ENCODE data around the gene CD9.
"Not testable (repeated sequence)": the region's sequence is repeated elsewhere in the genome, so short reads cannot be mapped to it uniquely, and the experiment has no call there.

CD9 gene

DNA sequence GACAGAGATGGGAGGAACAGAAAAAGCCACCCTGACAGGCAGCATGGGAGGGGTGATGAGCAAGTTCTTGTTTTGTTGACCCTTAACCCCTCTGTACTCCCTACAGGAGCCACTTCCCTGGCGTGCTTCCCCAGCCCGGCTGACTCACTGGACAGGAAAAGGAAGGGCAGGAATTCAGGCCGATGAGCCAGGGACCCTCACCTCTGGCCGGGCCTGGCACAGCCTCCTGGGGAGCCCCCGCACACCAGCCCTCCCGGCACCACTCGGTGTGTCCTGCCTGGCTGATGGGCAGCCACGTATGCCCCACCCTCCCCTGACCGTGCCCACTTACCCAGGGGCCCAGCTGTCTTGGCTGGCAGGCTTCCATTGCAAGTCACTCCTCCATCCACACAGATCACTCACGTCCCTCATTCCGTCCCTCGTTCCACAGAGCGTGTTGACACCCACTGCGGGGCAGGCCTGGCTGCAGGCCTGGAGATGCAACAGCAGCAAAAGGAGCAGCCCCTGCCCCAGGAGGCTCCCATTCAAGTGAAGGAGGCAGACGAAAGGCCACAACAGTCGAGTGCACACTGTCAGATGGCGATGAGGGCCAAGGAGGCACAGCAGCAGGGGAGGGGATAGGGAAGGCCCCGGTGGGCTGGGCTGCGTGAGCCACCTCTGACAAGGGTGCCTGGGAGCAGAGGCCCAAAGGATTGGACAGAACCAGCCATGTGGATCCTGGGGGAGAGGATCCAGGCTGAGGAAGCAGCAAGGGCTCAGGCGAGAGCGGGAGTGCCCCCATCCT lies 19.7 kb upstream of the CD9 start:
- no peak for DNase-seq

- no peak for DNase-seq
Observed at GRCh38 chr12:6181166-6181565, 19.0 kb upstream of the CD9 start.

DNA sequence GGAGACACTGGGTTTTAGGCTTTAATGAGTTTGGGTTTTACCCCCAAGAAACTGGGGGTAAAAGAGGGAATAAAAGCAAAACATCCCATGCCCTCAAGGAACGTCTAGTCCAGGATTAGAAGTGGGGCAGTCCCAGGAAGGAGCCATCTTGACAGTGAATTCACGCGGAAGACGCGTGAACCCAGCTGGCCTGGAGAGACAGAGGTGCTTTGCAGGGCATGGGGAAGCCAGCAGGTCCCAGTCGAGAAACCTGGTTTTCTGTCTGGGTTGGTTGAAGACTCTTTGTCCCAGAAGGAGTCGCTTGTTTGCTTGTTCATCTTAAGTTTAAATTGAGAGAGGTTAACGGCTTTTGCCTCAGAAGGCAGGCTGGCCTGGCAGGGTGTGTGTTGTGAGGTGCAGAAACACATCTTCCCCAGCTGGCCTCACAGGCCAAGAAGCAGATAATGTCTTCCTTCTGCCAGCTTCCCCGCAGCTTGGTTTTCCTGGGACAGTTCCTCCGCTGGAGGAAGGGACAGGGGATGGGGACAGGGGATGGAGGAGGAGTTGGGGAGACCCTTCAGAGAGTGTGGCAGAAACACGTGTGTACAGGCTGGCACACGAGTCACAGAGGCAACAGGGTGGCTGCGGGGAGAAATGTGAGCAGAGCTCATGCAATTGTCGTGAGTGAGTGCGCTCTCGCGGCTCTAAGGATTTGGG lies 18.5 kb upstream of the CD9 start:
- no peak for DNase-seq

DNA sequence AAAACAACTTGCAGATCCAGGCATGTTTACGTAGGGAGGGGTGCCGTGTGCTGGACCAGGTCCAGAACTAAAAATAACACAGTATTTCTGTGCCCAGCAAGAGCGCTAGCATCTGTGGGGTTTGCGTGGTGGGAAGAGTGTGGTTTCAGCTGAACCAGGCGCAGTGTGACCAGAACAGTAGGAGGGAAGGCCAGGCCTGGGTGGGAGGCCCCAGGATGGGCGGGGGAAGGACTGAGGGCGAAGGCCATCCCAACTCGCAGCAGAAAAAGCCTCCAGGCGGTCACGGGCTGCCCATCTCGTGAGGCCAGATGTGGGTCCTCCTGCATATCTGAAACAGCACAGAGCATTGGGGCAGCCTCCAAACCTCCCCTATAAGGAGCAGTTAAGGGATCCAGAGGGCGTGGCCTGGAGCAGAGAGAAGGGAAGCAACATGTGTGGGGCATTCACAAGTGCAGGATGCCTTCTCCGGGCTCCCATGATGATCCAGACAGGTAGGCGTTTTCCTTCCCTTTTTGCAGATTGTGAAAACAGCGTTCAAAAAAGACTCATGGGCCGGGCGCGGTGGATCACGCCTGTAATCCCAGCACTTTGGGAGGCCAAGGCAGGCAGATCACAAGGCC lies 17.8 kb upstream of the CD9 start:
- DNase-seq, result no peak

GRCh38 chr12:6183689-6184428 lies 16.3 kb upstream of the CD9 start:
- no peak for DNase-seq

DNA sequence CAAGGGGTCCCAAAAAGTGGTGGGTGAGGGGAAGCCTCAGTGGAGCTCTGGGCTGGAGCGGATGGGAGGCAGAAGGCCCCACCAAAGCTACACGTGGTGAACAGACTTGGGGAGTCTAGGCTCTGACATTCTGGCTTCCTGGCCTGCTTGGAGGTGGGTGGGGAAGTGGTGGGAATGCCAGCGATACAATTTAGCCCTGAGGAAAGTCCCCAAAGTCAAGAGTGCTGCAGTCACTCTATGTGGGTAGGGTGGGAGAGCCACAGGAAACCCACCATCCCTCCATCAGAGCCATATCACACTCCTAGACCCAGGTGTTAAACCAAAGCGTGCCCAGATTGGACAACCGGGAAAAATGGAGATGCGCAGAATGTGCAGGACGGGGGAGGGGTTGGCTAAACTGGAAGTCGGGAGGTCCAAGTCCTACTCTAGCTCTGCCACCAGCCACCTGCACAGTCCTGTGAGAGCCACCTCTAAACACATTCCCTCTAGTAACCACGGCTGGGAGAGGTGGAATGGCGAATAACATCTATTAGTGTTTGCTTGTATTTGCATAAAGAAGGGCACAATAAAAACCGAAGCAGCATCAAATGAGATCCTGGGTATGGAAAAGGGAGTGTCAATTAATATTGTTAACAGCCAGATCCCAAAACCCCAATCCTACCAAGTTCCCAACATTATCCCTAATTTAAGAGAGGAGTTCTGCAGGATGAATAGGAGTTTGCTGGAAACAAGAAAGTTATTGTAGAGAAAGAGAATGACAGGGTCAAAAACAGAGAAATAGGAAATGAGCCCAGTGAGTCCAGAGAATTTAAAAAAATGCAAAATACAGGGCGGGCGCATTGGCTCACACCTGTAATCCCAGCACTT lies 14.0 kb upstream of the CD9 start:
- DNase-seq, result no peak

GRCh38 chr12:6187948-6188793 lies 12.0 kb upstream of the CD9 start:
- no peak for DNase-seq

- no peak for DNase-seq
Observed at GRCh38 chr12:6189028-6189427, 11.2 kb upstream of the CD9 start.

- not testable (repeated sequence) for DNase-seq
Observed at GRCh38 chr12:6189952-6190598, 10.1 kb upstream of the CD9 start.

- not testable (repeated sequence) for DNase-seq
Observed at GRCh38 chr12:6190767-6191530, 9.3 kb upstream of the CD9 start.

- DNase-seq, result no peak
Observed at GRCh38 chr12:6192604-6193380, 7.4 kb upstream of the CD9 start.

DNA sequence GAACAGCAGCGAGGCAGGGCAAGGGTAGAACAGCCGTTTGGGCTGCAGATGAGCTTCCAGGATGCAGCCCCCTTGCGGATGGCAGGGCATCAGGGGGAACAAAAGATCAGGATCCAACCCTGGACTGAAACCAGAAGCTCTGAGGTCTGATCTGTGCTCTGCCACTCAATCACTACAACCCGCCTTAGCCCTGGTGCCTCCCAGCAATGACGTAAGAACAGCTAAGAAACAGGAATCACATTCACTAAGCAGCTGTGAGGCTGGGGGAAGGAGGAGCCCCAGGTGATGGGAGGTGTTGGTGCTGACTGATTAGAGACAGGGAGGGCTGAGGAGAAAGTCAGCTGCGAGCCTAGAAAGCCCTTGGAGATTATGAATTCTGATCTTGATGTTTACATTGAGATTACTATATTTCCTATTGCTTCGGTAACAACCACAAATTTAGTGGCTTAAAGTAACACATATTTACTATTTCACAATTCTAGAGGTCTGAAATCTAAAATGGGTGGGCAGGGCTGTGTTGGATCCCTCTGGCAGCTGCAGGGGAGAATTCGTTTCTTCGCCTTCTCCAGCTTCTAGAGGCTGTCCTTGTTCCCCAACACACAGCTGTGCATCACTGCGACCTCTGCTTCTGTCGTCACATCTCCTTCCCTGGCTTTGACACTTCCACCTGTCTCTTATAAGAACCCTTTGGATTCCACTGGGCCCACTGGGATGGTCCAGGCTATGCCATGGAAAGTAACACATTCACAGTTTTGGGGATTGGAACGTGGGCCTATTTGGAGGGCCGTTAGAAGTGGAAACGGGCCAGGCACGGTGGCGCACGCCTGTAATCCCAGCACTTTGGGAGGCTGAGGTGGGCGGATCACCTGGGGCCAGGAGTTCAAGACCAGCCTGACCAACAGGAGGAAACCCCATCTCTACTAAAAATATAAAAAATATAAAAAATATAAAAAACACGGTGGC lies 6.1 kb upstream of the CD9 start:
- DNase-seq, result no peak

DNA sequence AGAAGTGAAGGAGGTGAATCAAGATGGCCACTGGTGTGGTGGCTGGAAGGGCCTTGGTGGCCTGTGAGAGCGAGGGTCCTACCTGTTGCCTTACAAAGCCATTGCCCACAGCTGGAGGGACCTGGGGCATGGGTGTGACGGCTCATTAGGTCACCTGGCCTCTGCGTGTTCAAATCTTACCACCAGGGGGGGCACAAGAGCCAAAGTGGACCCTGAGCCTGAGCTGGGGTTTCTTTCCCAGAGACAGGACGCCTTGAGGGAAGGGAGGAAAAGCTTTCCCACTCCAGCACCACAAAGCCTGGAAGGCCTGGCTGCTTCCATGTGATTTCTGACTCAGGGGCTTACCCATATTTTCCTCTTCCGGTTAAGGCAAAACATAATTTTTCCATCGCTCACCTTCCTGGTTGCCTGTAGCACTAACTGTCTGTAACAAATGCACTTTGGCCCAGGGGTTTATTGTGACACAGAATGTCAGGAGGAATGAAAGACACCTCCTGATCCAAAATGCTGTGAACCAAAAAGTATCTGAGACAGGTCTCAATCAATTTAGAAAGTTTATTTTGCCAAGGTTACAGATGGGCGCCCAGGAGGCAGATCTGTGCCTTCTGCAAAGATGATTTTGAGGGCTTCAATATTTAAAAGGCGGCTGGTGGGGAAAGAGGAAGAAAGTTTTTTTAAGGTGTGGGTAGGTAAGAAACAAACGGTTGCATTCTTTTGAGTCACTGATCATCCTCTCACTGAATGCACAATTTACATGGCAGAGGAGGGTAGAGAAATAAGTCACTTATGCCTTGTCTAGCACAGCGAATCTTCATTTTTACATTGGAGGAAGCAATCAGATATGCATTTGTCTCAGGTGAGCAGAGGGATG lies 4.3 kb upstream of the CD9 start:
- DNase-seq, result peak; percentile 62

DNA sequence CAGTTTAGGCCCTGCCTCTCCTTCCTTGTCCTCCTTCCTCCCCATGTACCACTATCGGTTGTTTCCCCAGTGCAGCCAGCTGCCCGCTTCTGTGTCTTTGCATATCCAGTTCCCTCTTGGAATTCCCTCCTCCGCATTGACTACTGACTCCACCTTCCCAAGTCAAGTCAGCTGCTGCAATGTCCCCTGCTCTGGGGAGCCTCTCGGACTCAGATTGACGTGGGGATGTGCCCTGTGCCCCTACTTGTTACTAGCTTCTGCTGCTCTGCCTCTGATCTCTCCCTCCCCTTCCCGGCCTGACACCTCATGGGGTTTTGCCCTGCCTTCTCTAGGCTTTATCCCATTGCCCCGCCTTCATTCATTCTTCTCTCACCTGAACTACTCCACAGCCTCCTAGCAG lies 2.1 kb upstream of the CD9 start:
- no peak for DNase-seq

DNA sequence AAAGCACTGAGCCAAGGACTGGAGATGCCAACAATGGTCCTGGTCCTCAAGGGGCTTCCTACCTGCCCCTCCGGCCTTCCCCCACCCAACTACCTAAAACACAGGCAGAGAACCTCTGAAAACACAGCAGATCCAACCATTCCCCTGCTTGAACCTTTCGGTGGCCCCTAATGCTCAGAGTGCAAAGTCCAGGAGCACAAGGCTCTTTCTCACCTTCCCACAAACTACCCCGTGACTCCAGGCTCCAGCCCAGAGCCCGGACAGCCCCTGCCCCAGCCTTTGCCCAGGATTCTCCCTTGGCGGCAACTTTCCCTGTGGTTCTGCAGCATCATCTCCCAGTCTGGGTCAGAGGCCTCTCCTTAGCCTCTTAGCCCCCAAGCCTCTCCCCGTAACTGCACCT lies 1.6 kb upstream of the CD9 start:
- no peak for DNase-seq

DNA sequence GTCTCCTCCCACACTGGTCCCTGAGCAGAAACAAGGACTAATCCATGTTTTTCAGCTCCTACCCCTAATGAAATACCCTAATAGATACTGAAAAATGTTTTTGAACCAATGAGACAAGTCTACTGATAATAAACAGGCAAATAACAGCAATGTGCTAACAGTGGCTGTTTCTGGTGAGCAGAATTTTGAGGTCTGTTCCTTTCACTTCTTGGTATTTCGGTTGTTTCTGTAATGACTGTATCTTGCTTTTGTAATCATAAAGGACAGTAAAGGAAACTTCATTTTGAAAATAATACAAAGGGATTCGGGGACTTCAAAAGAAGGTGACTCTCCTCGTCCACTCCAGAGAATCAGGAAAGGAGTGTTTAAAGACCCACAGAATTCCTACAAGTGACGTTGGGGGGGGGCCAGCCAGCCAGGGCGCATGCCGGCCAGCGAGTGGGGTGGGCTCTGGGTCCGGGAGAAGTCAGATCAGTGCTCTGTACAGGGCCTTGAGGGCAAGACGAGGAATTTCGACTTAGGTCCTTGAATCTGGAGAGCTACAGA lies 1.1 kb upstream of the CD9 start:
- no peak for DNase-seq
